Measurements from ENCODE around the gene CLEC2A.

DNA sequence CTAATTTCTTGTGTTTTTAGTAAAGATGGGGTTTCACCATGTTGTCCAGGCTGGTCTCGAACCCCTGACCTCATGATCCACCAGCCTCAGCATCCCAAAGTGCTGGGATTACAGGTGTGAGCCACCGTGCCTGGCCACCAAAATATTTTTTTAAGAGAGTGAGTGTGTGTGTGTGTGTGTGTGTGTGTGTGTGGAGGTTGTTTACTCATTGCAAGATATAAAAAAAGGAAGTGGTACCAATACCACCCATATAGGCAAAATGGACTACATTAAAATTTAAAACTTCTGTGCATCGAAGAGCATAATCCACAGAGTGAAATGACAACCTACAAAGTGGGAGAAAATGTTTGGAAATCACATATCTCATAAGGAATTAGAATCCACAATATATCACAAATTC, 15.5 kb upstream of the CLEC2A start:
- TF ChIP-seq, protein P1, sequence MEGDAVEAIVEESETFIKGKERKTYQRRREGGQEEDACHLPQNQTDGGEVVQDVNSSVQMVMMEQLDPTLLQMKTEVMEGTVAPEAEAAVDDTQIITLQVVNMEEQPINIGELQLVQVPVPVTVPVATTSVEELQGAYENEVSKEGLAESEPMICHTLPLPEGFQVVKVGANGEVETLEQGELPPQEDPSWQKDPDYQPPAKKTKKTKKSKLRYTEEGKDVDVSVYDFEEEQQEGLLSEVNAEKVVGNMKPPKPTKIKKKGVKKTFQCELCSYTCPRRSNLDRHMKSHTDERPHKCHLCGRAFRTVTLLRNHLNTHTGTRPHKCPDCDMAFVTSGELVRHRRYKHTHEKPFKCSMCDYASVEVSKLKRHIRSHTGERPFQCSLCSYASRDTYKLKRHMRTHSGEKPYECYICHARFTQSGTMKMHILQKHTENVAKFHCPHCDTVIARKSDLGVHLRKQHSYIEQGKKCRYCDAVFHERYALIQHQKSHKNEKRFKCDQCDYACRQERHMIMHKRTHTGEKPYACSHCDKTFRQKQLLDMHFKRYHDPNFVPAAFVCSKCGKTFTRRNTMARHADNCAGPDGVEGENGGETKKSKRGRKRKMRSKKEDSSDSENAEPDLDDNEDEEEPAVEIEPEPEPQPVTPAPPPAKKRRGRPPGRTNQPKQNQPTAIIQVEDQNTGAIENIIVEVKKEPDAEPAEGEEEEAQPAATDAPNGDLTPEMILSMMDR (conservative IDR thresholded peaks at IDR 0.05) = no peak
- TF ChIP-seq EZH2 (IDR thresholded peaks at IDR 0.05; ENCODE audit: low read depth) = no peak
